ENCODE data around the gene CSPG5. TPM values are rescaled to one million over a fixed set of nuclear protein-coding genes. Genes with fewer than 3 reads are reported as not detected.

Gene CSPG5
- total RNA-seq, 2 experiments from 2014 or later = 0.39 TPM; not detected in 1

DNA sequence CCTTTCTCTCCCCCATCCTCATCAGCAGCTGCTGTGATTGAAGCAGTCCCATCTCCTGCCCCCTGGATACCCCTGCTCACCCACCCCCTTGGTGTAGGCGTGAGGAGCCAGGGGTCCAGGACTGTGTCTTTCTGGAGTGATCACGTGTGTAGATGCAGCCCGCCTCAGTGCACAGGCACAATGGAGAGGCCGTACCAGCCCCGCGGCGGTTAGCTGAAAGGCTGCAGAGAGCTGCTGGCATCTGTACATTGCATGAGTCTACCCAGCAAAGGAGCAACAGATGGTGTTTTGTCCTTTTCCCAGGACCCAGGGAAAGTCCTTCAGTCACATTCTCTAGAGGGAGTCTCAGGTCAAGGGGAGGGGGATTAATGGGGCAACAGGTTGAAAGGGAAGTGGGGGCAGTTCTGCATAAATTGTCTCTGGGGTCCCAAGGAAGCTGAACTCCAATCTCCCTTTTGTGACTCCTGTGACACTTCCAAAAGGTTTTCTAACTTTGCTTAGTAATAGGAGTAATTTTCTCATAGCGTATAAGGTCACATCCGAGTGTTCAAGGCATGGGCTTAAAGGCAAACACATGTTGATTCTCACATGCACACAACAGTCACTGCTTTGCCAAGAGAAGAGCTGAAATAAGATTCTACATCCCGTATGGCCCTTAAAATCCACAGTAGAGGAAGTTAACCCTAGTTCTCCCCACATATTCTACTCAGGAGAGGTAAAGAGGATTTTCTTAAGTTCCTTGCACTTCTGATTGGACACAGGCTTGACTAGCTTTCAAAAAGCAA lies 7.1 kb downstream of the CSPG5 start:
- H3K27ac Mint-ChIP-seq = no peak overlapping the region
- Histone ChIP-seq H3K27me3 (ENCODE audit: control insufficient read depth in 1 of 2, insufficient read depth in 2 of 2, low read length in 2 of 2) (peaks cover under 1 to 2% of the 10 kb centered on the region in 2 experiments), H3K27ac (ENCODE audit: low read depth in 1 of 2, low read length in 2 of 2) (no peak overlapping the region), H3K9me3 (ENCODE audit: control insufficient read depth in 1 of 2, insufficient read depth in 1 of 2, low read length in 2 of 2) (no peaks in the 10 kb centered on the region), H3K36me3 (ENCODE audit: insufficient read depth, low read length) (no peaks in the 10 kb centered on the region), H3K4me3 (ENCODE audit: low read length) (no peak overlapping the region), H3K4me1 (ENCODE audit: insufficient read depth, low read length) (no peaks in the 10 kb centered on the region)
- H3K27me3 Mint-ChIP-seq = peaks cover 30% of the 10 kb centered on the region
- H3K9me3 Mint-ChIP-seq = no peaks in the 10 kb centered on the region
- intact Hi-C loops (cut with DNase I, micrococcal nuclease) = no loop called here
- H3K36me3 Mint-ChIP-seq (ENCODE audit: low read depth) = no peaks in the 10 kb centered on the region
- POLR2A ChIA-PET = no interaction called here
- H3K4me1 Mint-ChIP-seq (ENCODE audit: low read depth) = no peaks in the 10 kb centered on the region
- DNase-seq (no peak), ATAC-seq (ENCODE audit: poor library complexity) (no peak)
- TF ChIP-seq, protein P1, sequence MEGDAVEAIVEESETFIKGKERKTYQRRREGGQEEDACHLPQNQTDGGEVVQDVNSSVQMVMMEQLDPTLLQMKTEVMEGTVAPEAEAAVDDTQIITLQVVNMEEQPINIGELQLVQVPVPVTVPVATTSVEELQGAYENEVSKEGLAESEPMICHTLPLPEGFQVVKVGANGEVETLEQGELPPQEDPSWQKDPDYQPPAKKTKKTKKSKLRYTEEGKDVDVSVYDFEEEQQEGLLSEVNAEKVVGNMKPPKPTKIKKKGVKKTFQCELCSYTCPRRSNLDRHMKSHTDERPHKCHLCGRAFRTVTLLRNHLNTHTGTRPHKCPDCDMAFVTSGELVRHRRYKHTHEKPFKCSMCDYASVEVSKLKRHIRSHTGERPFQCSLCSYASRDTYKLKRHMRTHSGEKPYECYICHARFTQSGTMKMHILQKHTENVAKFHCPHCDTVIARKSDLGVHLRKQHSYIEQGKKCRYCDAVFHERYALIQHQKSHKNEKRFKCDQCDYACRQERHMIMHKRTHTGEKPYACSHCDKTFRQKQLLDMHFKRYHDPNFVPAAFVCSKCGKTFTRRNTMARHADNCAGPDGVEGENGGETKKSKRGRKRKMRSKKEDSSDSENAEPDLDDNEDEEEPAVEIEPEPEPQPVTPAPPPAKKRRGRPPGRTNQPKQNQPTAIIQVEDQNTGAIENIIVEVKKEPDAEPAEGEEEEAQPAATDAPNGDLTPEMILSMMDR (IDR thresholded peaks at IDR 0.05) = no peak
- CTCF ChIA-PET = no interaction called here
- no peak overlapping the region for H3K4me3 Mint-ChIP-seq

DNA sequence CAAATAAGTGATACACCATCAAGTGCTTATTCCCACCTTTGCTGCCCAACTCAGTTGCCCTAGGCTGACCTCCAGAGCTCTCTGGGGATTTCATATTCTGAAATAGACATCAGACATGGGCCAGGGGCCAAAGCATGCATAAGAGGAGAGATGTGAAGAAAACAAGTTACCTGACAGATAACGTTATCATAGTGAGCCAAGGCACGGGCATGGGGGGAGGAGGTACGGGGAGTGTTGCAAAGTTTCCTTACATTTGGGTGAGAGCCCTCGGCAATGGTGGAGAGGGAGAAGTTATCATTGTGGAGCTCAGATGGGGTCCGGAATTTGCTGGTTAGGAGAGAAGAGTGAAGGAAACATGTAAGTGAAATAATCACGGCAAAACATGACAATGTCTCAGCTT lies 9.8 kb downstream of the CSPG5 start:
- H3K27me3 Mint-ChIP-seq = peaks cover 13% of the 10 kb centered on the region

GRCh38 chr3:47567149-47567548 lies 11.5 kb downstream of the CSPG5 start:
- CTCF ChIA-PET = no interaction called here
- Mint-ChIP-seq H3K36me3 (ENCODE audit: low read depth) (no peaks in the 10 kb centered on the region), H3K27ac (no peak overlapping the region), H3K27me3 (peaks cover 4% of the 10 kb centered on the region), H3K9me3 (no peaks in the 10 kb centered on the region), H3K4me1 (ENCODE audit: low read depth) (no peaks in the 10 kb centered on the region), H3K4me3 (no peak overlapping the region)
- no peaks in the 10 kb centered on the region for H3K9me3 ChIP-seq (ENCODE audit: control insufficient read depth in 1 of 2, insufficient read depth in 1 of 2, low read length in 2 of 2)
- TF ChIP-seq, protein P1 (IDR thresholded peaks at IDR 0.05) = no peak
- POLR2A ChIA-PET = no interaction called here
- no peaks in the 10 kb centered on the region for H3K4me1 ChIP-seq (ENCODE audit: insufficient read depth, low read length)
- H3K36me3 ChIP-seq (ENCODE audit: insufficient read depth, low read length) = no peaks in the 10 kb centered on the region
- no peak for ATAC-seq (ENCODE audit: poor library complexity)
- peaks cover 0 to 1% of the 10 kb centered on the region in 2 experiments for H3K27me3 ChIP-seq (ENCODE audit: control insufficient read depth in 1 of 2, insufficient read depth in 2 of 2, low read length in 2 of 2)
- intact Hi-C loops (cut with DNase I, micrococcal nuclease) = no loop called here
- no peak overlapping the region for H3K4me3 ChIP-seq (ENCODE audit: low read length)
- DNase-seq = no peak
- no peak overlapping the region for H3K27ac ChIP-seq (ENCODE audit: low read depth in 1 of 2, low read length in 2 of 2)

More for the DNA sequence above, 9.8 kb downstream of the CSPG5 start:
- Histone ChIP-seq H3K4me3 (ENCODE audit: low read length) (no peak overlapping the region), H3K9me3 (ENCODE audit: control insufficient read depth in 1 of 2, insufficient read depth in 1 of 2, low read length in 2 of 2) (no peaks in the 10 kb centered on the region), H3K27me3 (ENCODE audit: control insufficient read depth in 1 of 2, insufficient read depth in 2 of 2, low read length in 2 of 2) (peaks cover 0 to 2% of the 10 kb centered on the region in 2 experiments), H3K27ac (ENCODE audit: low read depth in 1 of 2, low read length in 2 of 2) (no peak overlapping the region), H3K36me3 (ENCODE audit: insufficient read depth, low read length) (no peaks in the 10 kb centered on the region), H3K4me1 (ENCODE audit: insufficient read depth, low read length) (no peaks in the 10 kb centered on the region)
- DNase-seq (no peak), ATAC-seq (ENCODE audit: poor library complexity) (no peak)
- Mint-ChIP-seq H3K4me1 (ENCODE audit: low read depth) (no peaks in the 10 kb centered on the region), H3K4me3 (no peak overlapping the region), H3K9me3 (no peaks in the 10 kb centered on the region), H3K27ac (no peak overlapping the region), H3K36me3 (ENCODE audit: low read depth) (no peaks in the 10 kb centered on the region)
- POLR2A ChIA-PET = no interaction called here
- CTCF ChIA-PET = no interaction called here
- intact Hi-C loops (cut with DNase I, micrococcal nuclease) = no loop called here
- TF ChIP-seq, protein P1 (IDR thresholded peaks at IDR 0.05) = no peak

Measured in CD4-positive, alpha-beta T cell (primary cell).